ENCODE data around the gene CCL18. TPM values are rescaled to one million over a fixed set of nuclear protein-coding genes. Genes with fewer than 3 reads are reported as not detected.
"Not testable (repeated sequence)": the region's sequence is repeated elsewhere in the genome, so short reads cannot be mapped to it uniquely, and the experiment has no call there.

Gene CCL18
- total and polyA plus RNA-seq, 2 of the 4 experiments (the other 2 are of a cell fraction), result not detected

- in situ Hi-C loops (cut with MboI; ENCODE audit: low sequenced_read_pairs); H2AK9ac ChIP-seq (replicated peaks; ENCODE audit: low read depth, low read length, poor library complexity); H3K9ac ChIP-seq (ENCODE audit: low read depth, low read length); H3K27me3 ChIP-seq (ENCODE audit: control insufficient read depth, insufficient read depth, low read length); H3K79me1 ChIP-seq (ENCODE audit: low read depth in 1 of 2, low read length in 2 of 2); H2BK20ac ChIP-seq (ENCODE audit: low read depth, low read length); H4K91ac ChIP-seq (ENCODE audit: insufficient read depth, low read depth, low read length); H2AK5ac ChIP-seq (ENCODE audit: low read depth, low read length); intact Hi-C loops (cut with micrococcal nuclease); H3K4me1 ChIP-seq (ENCODE audit: control insufficient read depth, insufficient read depth, low read length); H3K56ac ChIP-seq (ENCODE audit: extremely low read depth, insufficient read depth, low read length); H3K4ac ChIP-seq (ENCODE audit: low read depth, low read length); H2BK120ac ChIP-seq (ENCODE audit: low read depth, low read length); dilution Hi-C loops (cut with HindIII; ENCODE audit: low sequenced_read_pairs, unreplicated experiment); H2BK15ac ChIP-seq (ENCODE audit: low read depth, low read length); H3K4me2 ChIP-seq (ENCODE audit: low read depth, low read length); CTCF ChIA-PET; H4K5ac ChIP-seq (ENCODE audit: low read depth, low read length); H4K20me1 ChIP-seq (ENCODE audit: insufficient read depth, low read length); DNase-seq; H3K27ac ChIP-seq (ENCODE audit: insufficient read depth, low read length); H3K36me3 ChIP-seq (ENCODE audit: control insufficient read depth, insufficient read depth, low read length); H3K9me3 ChIP-seq (ENCODE audit: control insufficient read depth, insufficient read depth, low read length); H2BK5ac ChIP-seq (ENCODE audit: low read depth, low read length, poor library complexity, severe bottlenecking); H4K8ac ChIP-seq (ENCODE audit: low read depth in 2 of 2, low read length in 2 of 2); H3K9me1 ChIP-seq (ENCODE audit: insufficient read depth, low read length); ATAC-seq (ENCODE audit: low read depth); POLR2A ChIA-PET (ENCODE audit: unreplicated experiment); BruUV-seq (replicated peaks); H3K4me3 ChIP-seq (ENCODE audit: insufficient read depth, low read depth, low read length); H3K14ac ChIP-seq (replicated peaks; ENCODE audit: low read depth, low read length); H3K23ac ChIP-seq (ENCODE audit: low read depth, low read length); H2AFZ ChIP-seq (replicated peaks; ENCODE audit: low read length, poor library complexity); H3K18ac ChIP-seq (ENCODE audit: low read depth, low read length): not testable (repeated sequence)
- no CpG with 5 or more reads among the region's 3 CpGs for WGBS, 2 experiments (ENCODE audit: extremely low coverage in 2 of 2, insufficient read length in 1 of 2)
Measured at GRCh38 chr17:36087471-36087870, 23.4 kb downstream of the CCL18 start.

GRCh38 chr17:36087897-36088572 lies 24.0 kb downstream of the CCL18 start:
- dilution Hi-C loops (cut with HindIII; ENCODE audit: low sequenced_read_pairs, unreplicated experiment); H3K9me1 ChIP-seq (ENCODE audit: insufficient read depth, low read length); H2AK5ac ChIP-seq (ENCODE audit: low read depth, low read length); H3K27ac ChIP-seq (ENCODE audit: insufficient read depth, low read length); H4K5ac ChIP-seq (ENCODE audit: low read depth, low read length); H3K27me3 ChIP-seq (ENCODE audit: control insufficient read depth, insufficient read depth, low read length); H3K4me2 ChIP-seq (ENCODE audit: low read depth, low read length); in situ Hi-C loops (cut with MboI; ENCODE audit: low sequenced_read_pairs); H3K23ac ChIP-seq (ENCODE audit: low read depth, low read length); ATAC-seq (ENCODE audit: low read depth); H3K9ac ChIP-seq (ENCODE audit: low read depth, low read length); H4K20me1 ChIP-seq (ENCODE audit: insufficient read depth, low read length); H2BK120ac ChIP-seq (ENCODE audit: low read depth, low read length); H3K4ac ChIP-seq (ENCODE audit: low read depth, low read length); H3K56ac ChIP-seq (ENCODE audit: extremely low read depth, insufficient read depth, low read length); H3K14ac ChIP-seq (replicated peaks; ENCODE audit: low read depth, low read length); H3K9me3 ChIP-seq (ENCODE audit: control insufficient read depth, insufficient read depth, low read length); DNase-seq; H2AFZ ChIP-seq (replicated peaks; ENCODE audit: low read length, poor library complexity); H2BK15ac ChIP-seq (ENCODE audit: low read depth, low read length); H3K4me1 ChIP-seq (ENCODE audit: control insufficient read depth, insufficient read depth, low read length); POLR2A ChIA-PET (ENCODE audit: unreplicated experiment); H3K36me3 ChIP-seq (ENCODE audit: control insufficient read depth, insufficient read depth, low read length); H3K4me3 ChIP-seq (ENCODE audit: insufficient read depth, low read depth, low read length); CTCF ChIA-PET; H3K18ac ChIP-seq (ENCODE audit: low read depth, low read length); H3K79me1 ChIP-seq (ENCODE audit: low read depth in 1 of 2, low read length in 2 of 2); intact Hi-C loops (cut with micrococcal nuclease); BruUV-seq (replicated peaks); H2BK20ac ChIP-seq (ENCODE audit: low read depth, low read length); H2BK5ac ChIP-seq (ENCODE audit: low read depth, low read length, poor library complexity, severe bottlenecking); H4K8ac ChIP-seq (ENCODE audit: low read depth in 2 of 2, low read length in 2 of 2); H4K91ac ChIP-seq (ENCODE audit: insufficient read depth, low read depth, low read length); H2AK9ac ChIP-seq (replicated peaks; ENCODE audit: low read depth, low read length, poor library complexity): not testable (repeated sequence)
- no CpG with 5 or more reads among the region's 10 CpGs for WGBS, 2 experiments (ENCODE audit: extremely low coverage in 2 of 2, insufficient read length in 1 of 2)
